ENCODE results near the gene GALNT9.

DNA sequence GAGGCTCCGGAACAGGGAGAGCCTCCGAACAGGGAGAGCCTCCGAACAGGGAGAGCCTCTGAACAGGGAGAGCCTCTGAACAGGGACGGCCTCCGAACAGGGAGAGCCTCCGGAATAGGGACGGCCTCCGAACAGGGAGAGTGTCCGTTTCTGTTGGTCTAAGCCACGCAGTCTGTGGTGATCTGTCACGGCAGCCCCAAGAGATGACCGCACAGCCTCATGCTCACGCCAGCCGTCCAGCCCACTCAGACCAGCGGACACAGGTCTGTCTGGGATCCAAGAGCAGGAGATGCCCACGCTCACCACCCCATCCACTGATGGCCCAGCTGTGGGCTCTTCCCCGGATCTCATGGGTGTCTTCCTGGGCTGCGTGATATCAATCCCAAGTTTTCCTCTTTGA lies 33.3 kb downstream of the GALNT9 start:
- TF ChIP-seq, protein P1, sequence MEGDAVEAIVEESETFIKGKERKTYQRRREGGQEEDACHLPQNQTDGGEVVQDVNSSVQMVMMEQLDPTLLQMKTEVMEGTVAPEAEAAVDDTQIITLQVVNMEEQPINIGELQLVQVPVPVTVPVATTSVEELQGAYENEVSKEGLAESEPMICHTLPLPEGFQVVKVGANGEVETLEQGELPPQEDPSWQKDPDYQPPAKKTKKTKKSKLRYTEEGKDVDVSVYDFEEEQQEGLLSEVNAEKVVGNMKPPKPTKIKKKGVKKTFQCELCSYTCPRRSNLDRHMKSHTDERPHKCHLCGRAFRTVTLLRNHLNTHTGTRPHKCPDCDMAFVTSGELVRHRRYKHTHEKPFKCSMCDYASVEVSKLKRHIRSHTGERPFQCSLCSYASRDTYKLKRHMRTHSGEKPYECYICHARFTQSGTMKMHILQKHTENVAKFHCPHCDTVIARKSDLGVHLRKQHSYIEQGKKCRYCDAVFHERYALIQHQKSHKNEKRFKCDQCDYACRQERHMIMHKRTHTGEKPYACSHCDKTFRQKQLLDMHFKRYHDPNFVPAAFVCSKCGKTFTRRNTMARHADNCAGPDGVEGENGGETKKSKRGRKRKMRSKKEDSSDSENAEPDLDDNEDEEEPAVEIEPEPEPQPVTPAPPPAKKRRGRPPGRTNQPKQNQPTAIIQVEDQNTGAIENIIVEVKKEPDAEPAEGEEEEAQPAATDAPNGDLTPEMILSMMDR (IDR thresholded peaks at IDR 0.05), result no peak
- no peak for TF ChIP-seq POLR2A (IDR thresholded peaks at IDR 0.05)

Data from tibial nerve (tissue), 3 donors.